ENCODE measurements around the gene CD59.
A peak's percentile ranks its signal among the peaks of the same experiment; 100 is the strongest.

CD59 gene

DNA sequence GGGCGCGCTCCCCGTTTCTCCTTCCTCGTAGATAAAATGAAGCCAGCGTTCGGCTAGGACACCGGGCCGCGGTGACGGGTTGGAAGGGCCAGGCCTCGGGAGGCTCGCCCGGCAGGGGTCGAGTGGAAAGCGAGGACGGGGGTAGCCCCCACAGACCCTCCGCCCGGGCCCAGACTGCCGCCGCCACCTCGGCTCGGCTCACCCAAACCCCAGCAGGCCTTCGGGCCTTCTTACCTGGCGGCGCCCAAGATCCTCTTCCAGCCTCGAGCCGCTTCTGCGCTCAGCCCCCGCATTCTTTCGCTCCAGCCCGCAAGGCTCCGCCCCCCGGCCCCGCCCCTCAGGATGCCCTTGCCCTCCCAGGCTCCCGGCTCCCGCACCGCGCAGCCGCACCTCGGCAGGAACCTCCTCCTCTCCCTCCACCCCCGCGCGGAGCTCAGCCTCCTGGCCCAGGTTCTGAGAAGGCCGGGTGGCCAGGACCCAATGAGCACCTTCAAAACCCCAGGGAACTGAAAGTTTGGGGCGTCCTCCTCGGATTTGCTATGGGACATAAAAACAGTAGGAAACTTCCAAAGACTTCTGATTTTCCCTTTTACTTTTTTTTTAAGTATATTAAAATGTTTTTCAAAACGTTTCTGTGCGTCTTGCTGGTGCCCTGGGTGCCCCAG is at the start of gene CD59:
TSS of gene CD59 (minus strand) at position 276 of the 665 bp plus-strand sequence. CDS start 13,978 bp downstream, outside the sequence.
- peak; percentile 91 for DNase-seq

- no peak for DNase-seq
Measured at GRCh38 chr11:33785609-33786008, 49.4 kb upstream of the CD59 start.

DNA sequence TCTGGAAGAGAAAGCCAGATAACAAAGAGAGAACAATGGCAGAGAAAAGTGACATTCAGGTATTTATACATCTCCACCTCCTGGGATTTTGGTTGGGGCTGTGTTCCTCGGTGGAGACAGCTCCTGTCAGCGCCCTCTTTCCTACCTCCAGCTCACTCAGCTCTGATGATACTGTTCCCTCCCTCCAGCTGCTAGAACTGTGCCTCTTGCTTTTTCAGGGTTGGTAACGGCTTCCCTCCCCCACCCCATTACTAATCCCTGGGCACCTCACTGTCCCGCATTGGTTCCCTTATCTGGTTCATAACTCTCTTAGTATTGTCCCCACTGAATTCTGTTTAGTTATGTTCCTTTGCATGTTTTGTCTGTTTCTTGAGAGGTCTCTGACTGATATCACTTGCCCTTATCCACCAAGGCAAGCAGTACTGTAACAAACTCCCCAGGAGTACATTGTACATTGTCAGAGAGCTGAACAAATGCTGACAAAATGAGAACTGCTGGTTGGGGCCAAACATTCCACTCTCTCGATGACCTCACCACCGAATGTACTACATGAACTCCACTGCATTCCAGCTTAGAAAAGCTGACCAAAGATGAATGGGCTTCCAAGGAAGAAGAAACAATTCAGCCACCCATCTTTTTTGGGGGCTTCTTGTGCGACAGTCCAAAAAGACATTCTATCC is 43.8 kb upstream of the CD59 start:
- no peak for DNase-seq

DNA sequence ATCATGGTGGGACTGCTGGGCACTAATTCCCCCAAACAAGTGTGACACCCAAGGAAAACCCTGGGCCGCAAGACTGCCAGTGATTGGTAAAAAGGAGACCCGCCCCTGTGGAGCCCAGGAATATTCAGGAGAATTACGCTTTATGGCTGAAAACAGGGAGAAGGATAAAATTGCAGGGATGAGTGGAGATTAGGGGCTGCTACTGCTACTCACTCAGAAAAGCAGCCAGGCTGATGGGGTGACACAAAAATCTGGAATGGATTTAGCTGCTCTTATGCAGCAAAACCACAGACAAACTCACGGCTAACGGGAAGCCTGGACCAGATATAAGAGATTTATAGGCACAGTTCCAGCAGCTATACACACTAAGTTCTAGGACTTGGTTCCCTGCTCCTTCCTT is 42.5 kb upstream of the CD59 start:
- peak; percentile 68 for DNase-seq

GRCh38 chr11:33777906-33778305 is 41.7 kb upstream of the CD59 start:
- DNase-seq: no peak

- no peak for DNase-seq
Measured at GRCh38 chr11:33775832-33776470, 39.7 kb upstream of the CD59 start.

GRCh38 chr11:33775467-33775807 is 39.2 kb upstream of the CD59 start:
- no peak for DNase-seq

DNA sequence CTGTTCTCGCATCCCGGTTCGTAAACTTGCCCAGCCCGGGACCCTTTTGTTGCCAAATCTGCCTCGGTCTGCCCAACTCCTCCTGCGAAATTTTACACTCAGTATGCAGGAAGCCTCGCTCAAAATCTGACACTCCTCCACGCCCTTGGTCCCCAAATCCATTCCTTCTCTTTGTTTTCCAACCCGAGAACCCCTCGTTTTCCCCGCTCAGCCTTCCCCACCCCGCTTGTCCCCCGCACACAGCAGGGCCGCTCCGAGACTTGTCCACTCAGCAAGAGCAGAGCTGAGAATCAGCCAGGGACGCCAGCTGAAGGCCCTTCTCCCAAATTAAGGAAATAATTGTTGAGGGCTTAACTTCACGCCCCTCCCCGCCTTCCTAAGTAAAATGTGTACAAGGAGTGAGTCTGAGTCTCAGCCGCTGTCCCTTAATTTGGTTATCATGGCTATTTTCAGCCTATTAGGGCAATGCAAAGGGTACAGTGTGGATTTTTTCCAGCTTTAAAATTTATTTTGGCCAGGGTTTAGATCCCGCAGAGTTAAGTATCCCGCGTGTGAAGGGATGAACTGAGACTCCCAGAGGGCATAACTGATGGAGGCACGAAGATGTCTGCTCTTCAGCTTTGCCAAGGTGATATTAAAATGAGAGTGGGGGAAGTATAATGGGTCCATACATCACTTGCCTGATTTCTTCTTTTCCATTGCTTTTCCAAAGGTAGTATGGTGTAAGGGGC is 38.7 kb upstream of the CD59 start:
- peak; percentile 86 for DNase-seq

DNA sequence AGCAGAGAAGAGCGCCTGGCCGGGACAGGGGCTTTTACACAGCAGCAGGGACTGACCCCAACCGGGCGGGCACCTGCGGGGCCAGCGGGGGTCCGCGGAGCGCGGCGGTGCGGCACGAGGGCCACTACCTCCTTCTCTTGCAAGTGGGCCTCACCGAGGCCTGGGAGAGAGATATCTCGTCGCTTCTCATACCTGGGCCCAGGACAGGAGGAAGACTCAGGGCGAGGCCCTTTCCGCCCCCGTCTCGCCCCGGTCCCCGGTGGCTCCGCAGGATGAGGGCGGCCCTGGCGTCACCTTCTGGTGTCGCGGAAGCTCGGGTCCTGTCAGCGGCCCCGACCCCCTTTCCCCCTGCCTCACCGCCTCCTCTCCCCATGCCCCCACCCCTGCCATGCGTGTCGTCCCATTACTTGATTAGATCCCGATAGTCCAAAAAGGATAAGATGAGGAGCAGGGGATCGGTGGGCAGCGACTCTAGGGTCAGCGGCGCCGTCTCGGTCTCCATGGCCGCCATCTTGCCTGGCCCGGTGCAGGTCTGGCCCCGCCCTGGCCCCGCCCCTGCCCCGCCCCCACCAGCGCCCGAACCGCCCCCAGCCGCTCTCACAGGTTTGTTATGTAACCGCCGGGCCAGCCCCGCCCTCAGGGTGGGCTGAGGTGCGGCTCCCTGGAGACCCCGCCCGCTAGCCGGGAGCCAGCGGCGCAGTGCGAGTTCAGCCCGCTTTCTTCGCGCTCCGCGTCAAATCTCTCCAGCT is 37.9 kb upstream of the CD59 start, which contains the start of gene FBXO3:
TSS of gene FBXO3 (minus strand) at position 534 of the 749 bp plus-strand sequence. CDS start at position 511, 23 bp downstream.
- DNase-seq: peak; percentile 80

DNA sequence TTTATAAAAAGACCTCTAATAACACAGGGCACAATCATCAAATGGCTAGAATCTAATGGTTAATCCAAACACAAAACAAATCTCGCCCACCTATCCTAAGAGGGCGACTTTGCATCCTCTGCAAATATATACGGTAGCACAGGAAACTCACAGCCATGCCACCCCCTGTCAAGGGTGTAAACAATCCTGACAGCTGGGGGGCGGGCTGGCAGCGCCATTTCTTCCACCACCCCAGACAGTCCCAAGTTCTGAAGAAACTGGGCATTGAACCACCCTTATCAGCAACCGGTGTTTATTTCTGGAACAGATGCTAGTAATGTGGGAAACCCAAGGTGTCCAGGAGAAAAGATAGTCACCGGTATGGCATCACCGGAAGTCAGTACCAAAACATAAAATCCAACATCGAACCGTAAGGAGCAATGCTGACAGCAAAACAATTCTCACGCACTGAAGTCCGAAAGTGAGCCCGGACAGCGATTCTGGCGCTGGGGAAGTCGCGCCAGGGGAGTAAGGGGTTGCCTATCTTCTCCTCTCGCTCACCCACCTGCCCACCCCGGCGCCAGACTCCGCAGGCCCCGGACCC is 37.3 kb upstream of the CD59 start:
- no peak for DNase-seq

GRCh38 chr11:33772870-33773269 is 36.6 kb upstream of the CD59 start:
- DNase-seq: no peak

DNA sequence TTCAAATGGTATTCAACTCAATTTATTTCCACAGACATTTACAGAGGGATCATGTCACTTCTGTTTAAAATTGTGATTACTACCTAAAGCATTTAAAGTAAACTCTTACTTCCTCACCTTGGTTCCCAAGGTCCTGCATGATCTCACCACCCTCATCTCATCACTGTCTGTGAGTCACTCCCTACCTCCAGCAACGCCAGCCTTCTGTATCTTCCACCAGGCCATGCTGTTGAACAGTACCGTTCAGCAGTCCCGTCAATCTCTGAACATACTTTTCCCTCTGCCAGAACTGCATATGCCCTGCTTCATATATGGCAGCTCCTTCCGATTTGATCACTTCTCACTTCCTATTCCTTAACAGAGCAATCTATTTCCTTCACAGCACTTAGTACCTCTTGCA is 36.1 kb upstream of the CD59 start:
- DNase-seq: no peak

DNA sequence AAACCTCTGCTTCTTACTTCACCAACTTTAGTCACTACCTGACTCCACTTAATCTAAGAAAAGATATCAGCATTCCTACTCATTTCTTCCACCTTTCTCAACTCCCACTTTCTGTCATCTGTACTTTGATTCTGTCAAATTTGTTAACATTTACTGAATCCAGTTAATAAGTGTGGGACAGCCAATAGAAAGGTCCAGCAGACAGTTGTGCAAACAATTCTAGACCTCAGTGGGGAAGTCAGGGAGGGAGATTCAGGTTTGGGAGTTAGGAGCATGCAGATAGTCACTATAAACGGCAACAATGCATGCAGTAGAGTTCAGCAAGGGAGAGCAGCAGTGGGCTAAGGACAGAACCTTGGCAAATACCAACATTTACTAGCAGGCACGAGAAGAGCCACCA is 34.0 kb upstream of the CD59 start:
- no peak for DNase-seq

DNA sequence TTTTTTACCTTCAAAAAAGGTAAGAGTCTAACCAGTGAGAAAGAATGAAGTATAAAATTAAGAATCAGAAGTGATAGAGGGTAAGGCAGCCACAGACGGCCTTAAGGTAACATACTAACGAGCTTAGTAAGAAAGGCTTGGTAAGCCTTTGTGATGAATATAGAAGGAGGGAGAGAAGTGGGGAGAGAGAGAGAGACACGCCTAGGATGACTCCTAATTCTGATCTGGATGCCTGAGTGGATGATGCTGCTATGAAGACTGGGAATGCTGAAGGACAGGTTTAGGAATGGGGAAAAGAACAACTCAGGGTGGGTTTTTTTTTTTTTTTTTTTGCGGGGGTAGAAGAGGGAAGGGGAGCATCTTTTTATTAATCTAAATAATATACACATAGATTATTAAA is 33.3 kb upstream of the CD59 start:
- no peak for DNase-seq

GRCh38 chr11:33767624-33768023 is 31.4 kb upstream of the CD59 start:
- DNase-seq: no peak

- DNase-seq: no peak
Measured at GRCh38 chr11:33766085-33766484, 29.9 kb upstream of the CD59 start.

- DNase-seq: no peak
Measured at GRCh38 chr11:33761471-33761870, 25.2 kb upstream of the CD59 start.

- DNase-seq: no peak
Measured at GRCh38 chr11:33753304-33753967, 17.2 kb upstream of the CD59 start.

DNA sequence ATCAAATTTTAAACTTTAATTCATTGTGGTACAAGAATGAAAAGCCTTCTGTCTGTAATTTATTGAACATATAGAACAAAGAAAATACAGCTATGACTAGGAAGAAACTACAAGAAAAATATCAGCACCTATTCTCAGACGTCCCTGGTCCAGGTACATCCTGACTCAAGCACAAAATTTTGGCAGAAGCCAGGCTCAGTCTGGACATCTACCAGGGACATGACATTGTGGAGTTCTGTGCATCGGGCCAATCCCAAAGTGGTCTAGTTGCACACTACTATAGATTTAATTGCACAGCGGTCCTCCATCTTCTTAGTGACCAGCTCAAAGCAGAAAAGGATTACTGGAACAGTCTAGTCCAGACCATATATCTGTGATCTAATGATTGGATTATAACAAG is 15.7 kb upstream of the CD59 start:
- no peak for DNase-seq

DNA sequence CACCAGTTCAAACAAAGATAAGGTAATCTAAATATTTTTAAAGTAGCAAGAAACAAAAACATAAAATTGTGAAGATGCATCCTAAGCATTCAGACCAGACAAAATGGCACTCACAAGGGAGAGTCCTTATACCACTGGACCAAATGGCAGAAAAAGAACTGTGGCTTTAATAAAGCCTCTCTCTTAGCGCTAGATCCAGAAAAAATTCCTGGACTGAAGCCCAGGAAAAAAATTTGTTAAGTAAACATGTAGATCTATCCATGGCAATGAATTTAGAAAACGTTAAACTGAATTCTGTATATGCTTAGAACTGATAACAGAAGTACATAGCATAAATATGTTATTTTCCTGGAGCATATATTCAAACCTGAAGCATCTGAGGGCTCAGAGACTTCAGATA is 11.8 kb upstream of the CD59 start:
- DNase-seq: no peak

DNA sequence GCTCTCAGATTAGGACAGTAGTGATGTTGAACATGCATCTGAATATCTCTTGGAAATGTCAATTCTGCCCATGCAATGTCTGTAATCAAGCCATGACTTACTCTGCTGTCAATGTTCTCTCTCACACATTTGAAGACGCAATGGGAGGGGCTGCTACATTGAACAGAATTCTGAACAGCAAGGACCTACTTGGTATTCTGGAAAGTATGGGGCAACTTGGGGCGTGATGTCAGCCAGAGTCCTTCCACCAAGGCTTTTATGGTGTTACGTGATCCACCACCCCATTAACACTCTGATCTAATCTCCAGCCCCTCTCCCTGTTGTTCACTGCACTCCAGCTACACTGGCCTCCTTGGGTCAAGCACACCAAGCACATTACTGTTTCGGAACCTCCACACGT is 7.1 kb upstream of the CD59 start:
- DNase-seq: no peak
